Stimulated activated effector memory CD8-positive, alpha-beta T cell treated with anti-CD3 and anti-CD28 coated beads, Interleukin-12 subunit alpha, Interleukin-12 subunit beta, amount 100 ng/mL, for 72 hours (primary cell): ENCODE measurements around the gene TECPR1.

Experiments
- ATAC-seq: fragments of 150-1000 bp; cut with Tn5 transposase; 2 replicates; pipeline ENCODE4 v1.10.0; 2021
- DNase-seq, 2 donors: peaks; one replicate each; pipeline ENCODE4 v3.0.0; 2021 to 2022; ENCODE audit warnings: low spot score in 2 of 2
- H3K27ac Mint-ChIP-seq: one replicate; pipeline ENCODE4 v1.8.0; 2022; ENCODE audit warnings: mild to moderate bottlenecking, mixed read lengths
- H3K36me3 Mint-ChIP-seq: one replicate; pipeline ENCODE4 v1.8.0; 2022; ENCODE audit warnings: mild to moderate bottlenecking, mixed read lengths
- H3K4me1 Mint-ChIP-seq: one replicate; pipeline ENCODE4 v1.8.0; 2022; ENCODE audit warnings: mixed read lengths
- H3K4me3 Mint-ChIP-seq: one replicate; pipeline ENCODE4 v1.8.0; 2022; ENCODE audit warnings: mild to moderate bottlenecking, mixed read lengths
- H3K9me3 Mint-ChIP-seq: one replicate; pipeline ENCODE4 v1.8.0; 2022; ENCODE audit warnings: mixed read lengths

TECPR1 gene, protein sequence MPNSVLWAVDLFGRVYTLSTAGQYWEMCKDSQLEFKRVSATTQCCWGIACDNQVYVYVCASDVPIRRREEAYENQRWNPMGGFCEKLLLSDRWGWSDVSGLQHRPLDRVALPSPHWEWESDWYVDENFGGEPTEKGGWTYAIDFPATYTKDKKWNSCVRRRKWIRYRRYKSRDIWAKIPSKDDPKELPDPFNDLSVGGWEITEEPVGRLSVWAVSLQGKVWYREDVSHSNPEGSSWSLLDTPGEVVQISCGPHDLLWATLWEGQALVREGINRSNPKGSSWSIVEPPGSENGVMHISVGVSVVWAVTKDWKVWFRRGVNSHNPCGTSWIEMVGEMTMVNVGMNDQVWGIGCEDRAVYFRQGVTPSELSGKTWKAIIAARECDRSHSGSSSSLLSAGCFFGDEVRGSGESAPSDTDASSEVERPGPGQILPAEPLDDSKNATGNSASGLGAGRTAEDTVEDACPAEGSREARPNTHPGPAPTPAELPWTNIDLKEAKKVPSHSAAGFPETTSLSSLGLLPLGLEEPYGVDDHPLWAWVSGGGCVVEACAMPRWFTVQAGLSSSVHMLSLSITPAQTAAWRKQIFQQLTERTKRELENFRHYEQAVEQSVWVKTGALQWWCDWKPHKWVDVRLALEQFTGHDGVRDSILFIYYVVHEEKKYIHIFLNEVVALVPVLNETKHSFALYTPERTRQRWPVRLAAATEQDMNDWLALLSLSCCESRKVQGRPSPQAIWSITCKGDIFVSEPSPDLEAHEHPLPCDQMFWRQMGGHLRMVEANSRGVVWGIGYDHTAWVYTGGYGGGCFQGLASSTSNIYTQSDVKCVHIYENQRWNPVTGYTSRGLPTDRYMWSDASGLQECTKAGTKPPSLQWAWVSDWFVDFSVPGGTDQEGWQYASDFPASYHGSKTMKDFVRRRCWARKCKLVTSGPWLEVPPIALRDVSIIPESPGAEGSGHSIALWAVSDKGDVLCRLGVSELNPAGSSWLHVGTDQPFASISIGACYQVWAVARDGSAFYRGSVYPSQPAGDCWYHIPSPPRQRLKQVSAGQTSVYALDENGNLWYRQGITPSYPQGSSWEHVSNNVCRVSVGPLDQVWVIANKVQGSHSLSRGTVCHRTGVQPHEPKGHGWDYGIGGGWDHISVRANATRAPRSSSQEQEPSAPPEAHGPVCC

GRCh38 chr7:98251601-98252424 is at the start of gene TECPR1:
TSS of gene TECPR1 (minus strand) at chr7:98252232. CDS start at chr7:98246146, 6,086 bp downstream.
- peak; percentile 97 for ATAC-seq
- Mint-ChIP-seq H3K4me1 (peaks cover 48% of the 10 kb centered on the region), H3K36me3 (peaks cover 22% of the 10 kb centered on the region), H3K27ac (peak within 1 kb of the TSS; percentile 92), H3K4me3 (peak within 1 kb of the TSS; percentile 98), H3K9me3 (no peaks in the 10 kb centered on the region)
- peak; percentile 84 to 94 for DNase-seq

DNA sequence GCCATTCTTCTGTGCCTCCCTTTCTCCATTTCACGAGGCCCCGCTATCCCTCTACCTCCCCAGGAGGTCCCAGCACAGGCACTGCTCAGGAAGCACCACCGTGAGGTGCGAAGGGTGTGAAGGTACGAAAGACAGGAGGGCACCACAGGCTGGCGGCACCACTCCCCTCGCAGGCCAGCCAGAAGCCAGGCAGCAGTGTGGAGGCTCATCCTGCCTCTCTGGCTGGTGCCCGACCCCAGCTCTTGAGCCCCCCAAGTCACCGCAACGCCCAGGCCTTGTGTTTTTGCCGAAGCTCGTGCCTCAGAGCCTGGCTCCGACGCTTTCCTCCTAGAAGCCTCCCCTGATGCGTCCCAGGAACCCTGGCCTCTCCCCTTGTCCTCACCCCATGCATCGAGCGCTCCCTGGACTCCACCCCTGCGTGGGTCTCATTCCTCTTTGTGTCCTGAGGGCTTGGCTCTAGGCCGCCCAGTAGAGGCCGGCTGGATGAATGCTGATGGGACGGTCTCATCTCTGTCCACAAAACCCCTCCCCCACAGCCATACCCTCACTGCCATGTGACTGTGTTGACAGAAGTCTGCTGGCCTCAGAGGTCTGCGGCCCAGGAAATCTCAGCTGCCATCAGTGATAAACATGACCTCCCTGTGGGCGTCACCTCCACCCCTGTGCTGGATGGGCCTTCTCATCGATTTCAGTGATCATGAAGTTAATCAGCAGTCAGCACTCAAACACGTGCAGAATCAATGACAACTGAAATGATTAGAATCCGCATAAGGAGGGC is 48.8 kb upstream of the TECPR1 start:
- Mint-ChIP-seq H3K4me1 (no peaks in the 10 kb centered on the region), H3K36me3 (no peaks in the 10 kb centered on the region), H3K27ac (no peak overlapping the region), H3K4me3 (no peak overlapping the region), H3K9me3 (no peaks in the 10 kb centered on the region)
- no peak for DNase-seq
- no peak for ATAC-seq

- Mint-ChIP-seq H3K4me1 (no peaks in the 10 kb centered on the region), H3K9me3 (no peaks in the 10 kb centered on the region), H3K27ac (no peak overlapping the region), H3K4me3 (no peak overlapping the region), H3K36me3 (peaks cover 13% of the 10 kb centered on the region)
- ATAC-seq, result no peak
- no peak for DNase-seq
These were observed 45.7 kb upstream of the TECPR1 start for GRCh38 chr7:98297626-98298286.

GRCh38 chr7:98296833-98297232 is 44.8 kb upstream of the TECPR1 start:
- DNase-seq (no peak), ATAC-seq (no peak)
- Mint-ChIP-seq H3K4me1 (no peaks in the 10 kb centered on the region), H3K27ac (no peak overlapping the region), H3K4me3 (no peak overlapping the region), H3K9me3 (no peaks in the 10 kb centered on the region), H3K36me3 (peaks cover 21% of the 10 kb centered on the region)

- Mint-ChIP-seq H3K4me3 (no peak overlapping the region), H3K9me3 (no peaks in the 10 kb centered on the region), H3K4me1 (no peaks in the 10 kb centered on the region), H3K27ac (no peak overlapping the region), H3K36me3 (peaks cover 21% of the 10 kb centered on the region)
- ATAC-seq, result no peak
- DNase-seq, result no peak
These were observed 43.6 kb upstream of the TECPR1 start for GRCh38 chr7:98295467-98296192.

DNA sequence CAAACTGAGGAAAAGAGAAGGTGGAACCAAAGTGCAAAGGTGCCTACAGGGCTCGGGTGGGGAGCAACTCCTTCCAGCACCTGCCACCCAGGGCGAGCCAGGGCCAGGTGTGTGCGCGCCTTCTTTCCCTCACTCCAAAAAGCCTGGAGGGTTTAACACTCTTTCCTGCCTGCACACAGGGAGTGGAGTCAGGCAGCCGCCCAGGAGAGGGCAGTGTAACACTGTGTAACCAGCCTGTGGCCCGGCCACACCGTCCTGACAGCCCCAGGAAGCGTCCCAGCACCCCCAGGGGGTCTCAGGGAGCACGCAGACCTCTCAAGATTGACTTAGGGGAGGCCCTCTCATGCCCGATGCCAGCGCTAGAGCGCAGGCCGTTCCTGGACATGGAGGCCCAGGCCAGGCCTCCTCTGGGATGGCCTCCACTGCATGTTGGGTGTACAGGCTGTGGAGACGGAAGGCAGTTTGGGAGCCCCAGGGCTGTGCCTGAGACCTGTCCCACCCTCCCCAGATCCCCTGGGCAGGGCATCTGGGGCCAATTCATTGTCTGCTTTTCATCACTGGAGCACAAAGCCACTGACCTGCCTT is 42.9 kb upstream of the TECPR1 start:
- ATAC-seq (peak; percentile 66), DNase-seq (peak in 1 of 2 donors; percentile 60)
- no peak overlapping the region for H3K27ac Mint-ChIP-seq

DNA sequence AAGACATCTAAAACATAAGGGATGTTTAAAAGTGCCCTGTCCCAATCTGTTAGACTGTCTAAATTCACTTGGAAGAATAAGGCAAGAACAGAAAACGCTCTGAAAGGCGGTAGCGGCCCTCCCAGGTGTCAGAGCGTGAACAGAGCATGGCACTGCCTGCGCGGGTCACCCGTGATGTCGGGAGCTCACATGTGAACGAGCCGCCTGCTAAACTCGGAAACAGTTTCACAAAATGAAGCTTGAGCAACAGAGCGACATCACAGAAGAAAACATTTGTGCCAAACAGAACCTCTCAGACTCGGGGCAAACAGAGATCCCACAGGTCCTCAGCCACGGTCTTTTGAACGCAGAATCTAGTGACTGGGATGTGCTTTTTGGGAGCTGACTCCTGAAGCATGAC is 42.3 kb upstream of the TECPR1 start:
- Mint-ChIP-seq H3K4me1 (no peaks in the 10 kb centered on the region), H3K27ac (no peak overlapping the region), H3K36me3 (peaks cover 21% of the 10 kb centered on the region), H3K4me3 (no peak overlapping the region), H3K9me3 (no peaks in the 10 kb centered on the region)
- DNase-seq (no peak), ATAC-seq (no peak)

More for the DNA sequence above, 42.9 kb upstream of the TECPR1 start:
- Mint-ChIP-seq H3K4me3 (no peak overlapping the region), H3K36me3 (peaks cover 21% of the 10 kb centered on the region), H3K9me3 (no peaks in the 10 kb centered on the region), H3K4me1 (no peaks in the 10 kb centered on the region)

GRCh38 chr7:98293746-98294145 is 41.7 kb upstream of the TECPR1 start:
- H3K4me1 Mint-ChIP-seq, result no peaks in the 10 kb centered on the region

GRCh38 chr7:98293265-98293664 is 41.2 kb upstream of the TECPR1 start:
- H3K36me3 Mint-ChIP-seq, result peaks cover 27% of the 10 kb centered on the region
- H3K4me3 Mint-ChIP-seq, result no peak overlapping the region
- DNase-seq, result no peak
- ATAC-seq, result no peak
- no peak overlapping the region for H3K27ac Mint-ChIP-seq
- no peaks in the 10 kb centered on the region for H3K9me3 Mint-ChIP-seq
- no peaks in the 10 kb centered on the region for H3K4me1 Mint-ChIP-seq

More at GRCh38 chr7:98293746-98294145, 41.7 kb upstream of the TECPR1 start:
- DNase-seq (no peak), ATAC-seq (no peak)
- H3K4me3 Mint-ChIP-seq, result no peak overlapping the region
- H3K36me3 Mint-ChIP-seq, result peaks cover 23% of the 10 kb centered on the region
- H3K9me3 Mint-ChIP-seq, result no peaks in the 10 kb centered on the region
- H3K27ac Mint-ChIP-seq, result no peak overlapping the region

DNA sequence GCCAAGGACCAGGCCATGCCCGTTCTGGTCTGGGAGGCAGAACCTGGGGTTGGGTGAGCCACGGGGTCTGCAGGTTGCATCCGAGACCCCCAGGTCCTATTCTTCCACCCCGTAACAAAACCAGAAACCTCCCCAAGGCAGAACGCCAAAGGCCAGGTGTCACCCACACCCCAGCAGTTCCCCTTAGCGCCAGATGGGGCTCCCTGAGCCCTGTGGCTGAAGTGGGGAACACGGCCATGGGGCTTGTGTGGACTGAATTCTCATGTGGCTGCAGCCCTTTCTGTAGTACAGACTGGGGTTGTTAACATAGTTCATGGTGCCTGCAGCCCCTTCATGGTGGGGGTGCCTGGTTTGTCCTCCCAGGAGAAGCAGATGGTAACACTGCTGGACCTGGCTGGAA is 39.7 kb upstream of the TECPR1 start:
- Mint-ChIP-seq H3K27ac (no peak overlapping the region), H3K9me3 (no peaks in the 10 kb centered on the region), H3K4me3 (no peak overlapping the region), H3K36me3 (peaks cover 27% of the 10 kb centered on the region), H3K4me1 (no peaks in the 10 kb centered on the region)
- ATAC-seq (no peak), DNase-seq (no peak)

DNA sequence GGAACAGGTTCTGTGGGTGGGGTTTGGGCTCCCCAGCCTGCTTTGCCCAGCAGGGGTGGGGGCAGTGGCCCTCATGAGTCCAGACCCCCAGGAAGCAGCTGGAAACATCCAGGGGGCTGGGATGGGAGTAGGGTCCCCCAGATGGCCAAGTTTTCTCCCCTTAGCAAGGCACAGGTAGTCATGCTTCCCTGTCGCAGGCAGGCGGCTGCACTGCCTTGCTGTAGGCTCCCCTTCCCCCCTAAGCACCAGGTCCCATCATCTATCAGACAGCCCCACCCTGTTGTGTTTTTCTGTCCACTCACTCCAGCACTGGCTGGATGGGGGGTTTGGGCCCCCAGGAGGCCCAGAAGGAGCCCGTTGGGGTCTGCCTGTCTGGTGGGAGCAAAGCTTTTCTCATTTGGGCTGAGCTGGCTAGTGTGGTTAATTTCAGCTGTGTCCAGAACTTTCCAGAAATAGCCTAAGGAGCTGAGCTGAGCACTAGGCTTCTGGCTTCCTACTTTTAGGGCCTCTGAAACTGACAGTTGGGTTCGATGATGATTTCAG is 37.4 kb upstream of the TECPR1 start:
- Mint-ChIP-seq H3K27ac (no peak overlapping the region), H3K36me3 (peaks cover 31% of the 10 kb centered on the region), H3K4me1 (peaks cover 7% of the 10 kb centered on the region), H3K4me3 (no peak overlapping the region), H3K9me3 (no peaks in the 10 kb centered on the region)
- no peak for DNase-seq
- no peak for ATAC-seq

- Mint-ChIP-seq H3K9me3 (no peaks in the 10 kb centered on the region), H3K4me1 (peaks cover 14% of the 10 kb centered on the region), H3K4me3 (no peak overlapping the region), H3K36me3 (peaks cover 34% of the 10 kb centered on the region), H3K27ac (no peak overlapping the region)
- no peak for ATAC-seq
- no peak for DNase-seq
These were observed 36.2 kb upstream of the TECPR1 start for GRCh38 chr7:98288064-98288823.
